T follicular helper cell (primary cell): ENCODE data around the gene ADAMTS14.
"Not testable (repeated sequence)": the region's sequence is repeated elsewhere in the genome, so short reads cannot be mapped to it uniquely, and the experiment has no call there.

Experiments
- DNase-seq: peaks from one replicate; pipeline ENCODE4 v3.0.0-alpha.2; 2020; ENCODE audit warnings: low read depth
- total RNA-seq, 2 experiments: gene quantifications; one replicate each; lab custom pipeline; 2026; lab: John Stamatoyannopoulos, UW

ADAMTS14 gene
- 0 reads per million in 2 experiments for total RNA-seq

GRCh38 chr10:70672165-70673042 lies at the start of gene ADAMTS14:
Gene ADAMTS14 (plus strand): TSS chr10:70672506. CDS start chr10:70672803, 297 bp downstream.
- no peak for DNase-seq

- no peak for DNase-seq
Observed at GRCh38 chr10:70622541-70622940, 49.8 kb upstream of the ADAMTS14 start.

GRCh38 chr10:70622981-70623844 lies 49.1 kb upstream of the ADAMTS14 start:
- no peak for DNase-seq

GRCh38 chr10:70626056-70626455 lies 46.2 kb upstream of the ADAMTS14 start:
- no peak for DNase-seq

GRCh38 chr10:70629338-70629737 lies 43.0 kb upstream of the ADAMTS14 start:
- DNase-seq, result no peak

- DNase-seq, result not testable (repeated sequence)
Observed at GRCh38 chr10:70631735-70632134, 40.6 kb upstream of the ADAMTS14 start.

GRCh38 chr10:70634011-70634410 lies 38.3 kb upstream of the ADAMTS14 start:
- DNase-seq, result no peak

GRCh38 chr10:70634515-70634914 lies 37.8 kb upstream of the ADAMTS14 start:
- not testable (repeated sequence) for DNase-seq

GRCh38 chr10:70639640-70640383 lies 32.5 kb upstream of the ADAMTS14 start:
- not testable (repeated sequence) for DNase-seq

- DNase-seq, result not testable (repeated sequence)
Observed at GRCh38 chr10:70643272-70643671, 29.0 kb upstream of the ADAMTS14 start.

- DNase-seq, result not testable (repeated sequence)
Observed at GRCh38 chr10:70644959-70645358, 27.3 kb upstream of the ADAMTS14 start.

- DNase-seq, result no peak
Observed at GRCh38 chr10:70647086-70647485, 25.2 kb upstream of the ADAMTS14 start.

GRCh38 chr10:70648427-70648826 lies 23.9 kb upstream of the ADAMTS14 start:
- no peak for DNase-seq

- DNase-seq, result no peak
Observed at GRCh38 chr10:70649526-70649925, 22.8 kb upstream of the ADAMTS14 start.

GRCh38 chr10:70650104-70650503 lies 22.2 kb upstream of the ADAMTS14 start:
- DNase-seq, result no peak

GRCh38 chr10:70650718-70651117 lies 21.6 kb upstream of the ADAMTS14 start:
- no peak for DNase-seq

GRCh38 chr10:70651661-70652060 lies 20.6 kb upstream of the ADAMTS14 start:
- no peak for DNase-seq

GRCh38 chr10:70652761-70653657 lies 19.3 kb upstream of the ADAMTS14 start:
- no peak for DNase-seq

GRCh38 chr10:70655316-70655715 lies 17.0 kb upstream of the ADAMTS14 start:
- DNase-seq, result no peak

- DNase-seq, result no peak
Observed at GRCh38 chr10:70656489-70656888, 15.8 kb upstream of the ADAMTS14 start.

GRCh38 chr10:70657041-70657440 lies 15.3 kb upstream of the ADAMTS14 start:
- no peak for DNase-seq
